Frontal cortex (tissue), 4 donors: ENCODE measurements around the gene SLC22A12. TPM values are rescaled to one million over a fixed set of nuclear protein-coding genes. Genes with fewer than 3 reads are reported as not detected.
A peak's percentile ranks its signal among the peaks of the same experiment; 100 is the strongest.

Experiments used
- DNase-seq, 2 donors: peaks; one replicate each; pipeline ENCODE4 v3.0.0; 2012; ENCODE audit warnings: low spot score in 2 of 2
- FAIRE-seq: peaks from 2 replicates; lab custom pipeline; 2012; peaks lifted over from hg19 to GRCh38; lab: Jason Lieb, UNC
- total RNA-seq: library from RNA; depleted of rRNA; stranded (reverse); fragments of >200 nt; gene quantifications from one replicate; pipeline ENCODE4 v1.2.3, GENCODE V29; 2014
- donor health status: control.
- donor health status: control.
- donor health status: control.

The SLC22A12 gene
- total RNA-seq, 1 donor from 2014 or later = not detected

- DNase-seq (no peak), FAIRE-seq (no peak)
These were observed 50.8 kb downstream of the SLC22A12 start for GRCh38 chr11:64641596-64642417.

- FAIRE-seq (no peak), DNase-seq (no peak)
These were observed 51.4 kb downstream of the SLC22A12 start for GRCh38 chr11:64642418-64642735.

GRCh38 chr11:64642871-64643255 lies 51.8 kb downstream of the SLC22A12 start:
- FAIRE-seq = no peak
- DNase-seq = no peak

GRCh38 chr11:64643256-64643881 lies 52.3 kb downstream of the SLC22A12 start:
- peak; percentile 83 to 84 for DNase-seq

GRCh38 chr11:64643920-64644646 lies 53.1 kb downstream of the SLC22A12 start:
- DNase-seq = no peak
- no peak for FAIRE-seq

More at GRCh38 chr11:64643256-64643881, 52.3 kb downstream of the SLC22A12 start:
- FAIRE-seq = no peak

- DNase-seq (no peak), FAIRE-seq (no peak)
These were observed 53.7 kb downstream of the SLC22A12 start for GRCh38 chr11:64644647-64645275.

- FAIRE-seq (no peak), DNase-seq (no peak)
These were observed 56.2 kb downstream of the SLC22A12 start for GRCh38 chr11:64647019-64647779.

GRCh38 chr11:64648551-64648950 lies 57.5 kb downstream of the SLC22A12 start:
- no peak for DNase-seq
- no peak for FAIRE-seq

- no peak for DNase-seq
- no peak for FAIRE-seq
These were observed 58.3 kb downstream of the SLC22A12 start for GRCh38 chr11:64649291-64649697.

GRCh38 chr11:64650923-64651523 lies 60.0 kb downstream of the SLC22A12 start:
- no peak for FAIRE-seq
- DNase-seq = no peak

Other genes with a start within 250 kb of the SLC22A12 start
- 9.4 TPM for gene RPS6KA4, start 232.1 kb upstream of the SLC22A12 start, total RNA-seq
- gene SLC22A11, start 35.3 kb upstream of the SLC22A12 start, total RNA-seq = not detected
- 204 TPM for gene NRXN2, start 132.0 kb downstream of the SLC22A12 start, total RNA-seq
- gene RASGRP2, start 152.9 kb downstream of the SLC22A12 start, total RNA-seq = 24.9 TPM
- 0.82 TPM for gene PYGM, start 168.8 kb downstream of the SLC22A12 start, total RNA-seq
- gene SF1, start 187.3 kb downstream of the SLC22A12 start, total RNA-seq = 62.4 TPM
- 7.3 TPM for gene MAP4K2, start 212.0 kb downstream of the SLC22A12 start, total RNA-seq
- 11.8 TPM for gene MEN1, start 219.3 kb downstream of the SLC22A12 start, total RNA-seq